Thymus (tissue), 11 donors: ENCODE results near the gene ANKRD29. TPM values are rescaled to one million over a fixed set of nuclear protein-coding genes. Genes with fewer than 3 reads are reported as not detected.

Source experiments
- DNase-seq, 9 donors: peaks; one replicate each; pipeline ENCODE4 v3.0.0-alpha.2; 2013; ENCODE audit warnings: low spot score in 9 of 9, low read depth in 6 of 9, missing footprints in 1 of 9
- H3K27ac ChIP-seq, 2 donors: one replicate each; pipeline ENCODE4 v1.5.1; 2013; ENCODE audit warnings: control low read depth in 1 of 2, low read depth in 1 of 2, low read length in 1 of 2, mild to moderate bottlenecking in 1 of 2, moderate library complexity in 1 of 2
- H3K27me3 ChIP-seq, 2 donors: one replicate each; pipeline ENCODE4 v1.5.1; 2013; ENCODE audit warnings: low read length in 1 of 2; ENCODE audit not compliant: control insufficient read depth in 2 of 2, insufficient read depth in 1 of 2
- H3K36me3 ChIP-seq, 2 donors: one replicate each; pipeline ENCODE4 v1.5.1; 2013; ENCODE audit warnings: low read length in 1 of 2, mild to moderate bottlenecking in 1 of 2, moderate library complexity in 1 of 2; ENCODE audit not compliant: control insufficient read depth in 2 of 2, insufficient read depth in 2 of 2
- H3K4me1 ChIP-seq, 2 donors: one replicate each; pipeline ENCODE4 v1.5.1; 2013; ENCODE audit warnings: low read length in 2 of 2; ENCODE audit not compliant: control insufficient read depth in 2 of 2, insufficient read depth in 2 of 2
- H3K4me3 ChIP-seq, 2 donors: one replicate each; pipeline ENCODE4 v1.5.1; 2013; ENCODE audit warnings: low read length in 2 of 2, control low read depth in 1 of 2, mild to moderate bottlenecking in 1 of 2
- H3K9me3 ChIP-seq, 2 donors: one replicate each; pipeline ENCODE4 v1.5.1; 2013; ENCODE audit warnings: low read length in 1 of 2, mild to moderate bottlenecking in 1 of 2; ENCODE audit not compliant: control insufficient read depth in 2 of 2, insufficient read depth in 1 of 2
- WGBS: extraction: QIAGEN DNeasy Blood & Tissue Kit; methylation state at CpG from one replicate; pipeline ENCODE4 v1.1.7; 2013; 5-methylcytosine and 5-hydroxymethylcytosine counted together
- polyA plus RNA-seq: library from polyadenylated mRNA; stranded (reverse); fragments of 200-250 nt; gene quantifications from one replicate; pipeline ENCODE4 v1.2.3, GENCODE V29; 2013
- total RNA-seq: library from RNA; stranded (reverse); fragments of 120-200 nt; gene quantifications from one replicate; pipeline ENCODE4 v1.2.4, GENCODE V29; 2013
- donor health status: healthy.

The ANKRD29 gene
- total and polyA plus RNA-seq, 2 donors = 3.4 to 13.0 TPM

DNA sequence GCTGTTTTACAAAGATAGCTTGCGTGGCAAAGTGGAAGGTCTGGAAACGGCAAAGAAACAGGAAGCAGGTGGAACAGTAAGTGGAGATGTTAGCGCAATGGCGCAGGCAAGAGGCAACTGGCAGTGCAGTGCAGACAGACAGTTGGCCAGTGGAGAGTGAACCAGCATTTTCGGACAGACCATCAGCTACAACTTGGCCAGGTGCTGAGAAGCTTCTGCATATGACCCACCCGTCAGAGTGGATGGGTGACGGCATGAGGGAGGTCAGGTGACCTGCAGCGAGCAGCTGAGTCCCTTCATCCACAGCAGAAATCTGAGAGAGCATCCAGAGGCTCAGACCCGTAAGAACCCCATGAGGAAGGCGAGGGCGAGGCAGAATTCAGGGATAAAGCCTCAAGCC, 110.2 kb downstream of the ANKRD29 start:
- Histone ChIP-seq H3K4me1 (peaks cover 0 to 7% of the 10 kb centered on the region in 2 donors), H3K27me3 (no peaks in the 10 kb centered on the region), H3K9me3 (no peaks in the 10 kb centered on the region), H3K4me3 (no peak overlapping the region), H3K27ac (no peak overlapping the region), H3K36me3 (peaks cover 64 to 66% of the 10 kb centered on the region in 2 donors)
- WGBS = 88% methylated on average over 11 of the region's 11 CpGs
- no peak for DNase-seq

DNA sequence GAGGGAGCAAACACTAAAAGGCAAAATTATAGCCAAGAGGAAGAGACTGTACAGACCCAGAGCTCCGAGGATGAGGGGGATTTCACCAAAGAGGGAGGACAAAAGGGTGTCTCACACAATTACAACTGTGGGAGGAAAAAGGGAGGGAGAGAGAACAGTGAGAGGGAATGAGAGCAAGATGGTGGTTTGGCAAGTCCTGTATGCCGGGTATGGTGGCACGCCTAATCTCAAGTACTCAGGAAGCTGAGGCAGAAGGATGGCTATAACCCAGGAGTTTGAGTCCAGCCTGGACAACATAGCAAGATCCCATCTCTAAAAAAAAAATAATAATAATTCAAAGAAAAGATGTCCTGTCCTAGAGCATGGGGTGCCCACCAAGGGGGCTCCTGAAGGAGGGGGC, 110.7 kb downstream of the ANKRD29 start:
- Histone ChIP-seq H3K9me3 (no peaks in the 10 kb centered on the region), H3K4me1 (peaks cover 0 to 7% of the 10 kb centered on the region in 2 donors), H3K4me3 (no peak overlapping the region), H3K27ac (no peak overlapping the region), H3K36me3 (peaks cover 65 to 70% of the 10 kb centered on the region in 2 donors), H3K27me3 (no peaks in the 10 kb centered on the region)
- DNase-seq = no peak
- WGBS = 98% methylated on average over 3 of the region's 3 CpGs

DNA sequence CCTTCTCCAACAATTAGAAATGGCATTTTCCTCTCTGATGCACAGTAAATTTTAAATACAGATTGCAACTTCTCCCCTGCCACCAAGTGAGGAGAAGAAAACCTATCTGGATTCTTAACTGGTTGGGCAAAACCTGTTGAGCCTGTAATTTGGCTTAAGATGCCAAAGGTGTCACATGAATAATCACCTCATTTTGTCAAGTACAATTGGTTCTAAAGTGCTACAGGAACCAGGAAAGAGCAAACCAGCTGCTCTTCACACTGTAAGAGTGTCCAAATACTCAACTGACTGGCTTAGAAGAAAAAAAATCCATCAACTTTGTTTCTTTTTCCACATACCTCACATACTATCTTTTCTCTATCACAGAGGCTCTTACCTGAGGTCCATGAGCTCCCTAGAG, 111.8 kb downstream of the ANKRD29 start:
- H3K9me3 ChIP-seq = no peaks in the 10 kb centered on the region
- peaks cover 54 to 69% of the 10 kb centered on the region in 2 donors for H3K36me3 ChIP-seq
- H3K4me1 ChIP-seq = peaks cover 0 to 7% of the 10 kb centered on the region in 2 donors
- H3K27ac ChIP-seq = no peak overlapping the region
- DNase-seq = no peak
- no peak overlapping the region for H3K4me3 ChIP-seq
- H3K27me3 ChIP-seq = no peaks in the 10 kb centered on the region

Other genes starting within 250 kb of the ANKRD29 start
- gene RIOK3, start 209.6 kb downstream of the ANKRD29 start, total RNA-seq = 34.8 TPM
- gene RIOK3, start 209.6 kb downstream of the ANKRD29 start, polyA plus RNA-seq = 81.4 TPM
- gene RMC1, start 159.4 kb downstream of the ANKRD29 start, total RNA-seq = 22.5 TPM
- 67.6 TPM for gene RMC1, start 159.4 kb downstream of the ANKRD29 start, polyA plus RNA-seq
- 12.5 TPM for gene NPC1, start 76.4 kb downstream of the ANKRD29 start, total RNA-seq
- gene NPC1, start 76.4 kb downstream of the ANKRD29 start, polyA plus RNA-seq = 19.8 TPM
- gene LAMA3, start 26.5 kb upstream of the ANKRD29 start, total RNA-seq = 8.9 TPM
- gene LAMA3, start 26.5 kb upstream of the ANKRD29 start, polyA plus RNA-seq = 50.1 TPM